ENCODE results near the gene ING5.

Gene ING5

DNA sequence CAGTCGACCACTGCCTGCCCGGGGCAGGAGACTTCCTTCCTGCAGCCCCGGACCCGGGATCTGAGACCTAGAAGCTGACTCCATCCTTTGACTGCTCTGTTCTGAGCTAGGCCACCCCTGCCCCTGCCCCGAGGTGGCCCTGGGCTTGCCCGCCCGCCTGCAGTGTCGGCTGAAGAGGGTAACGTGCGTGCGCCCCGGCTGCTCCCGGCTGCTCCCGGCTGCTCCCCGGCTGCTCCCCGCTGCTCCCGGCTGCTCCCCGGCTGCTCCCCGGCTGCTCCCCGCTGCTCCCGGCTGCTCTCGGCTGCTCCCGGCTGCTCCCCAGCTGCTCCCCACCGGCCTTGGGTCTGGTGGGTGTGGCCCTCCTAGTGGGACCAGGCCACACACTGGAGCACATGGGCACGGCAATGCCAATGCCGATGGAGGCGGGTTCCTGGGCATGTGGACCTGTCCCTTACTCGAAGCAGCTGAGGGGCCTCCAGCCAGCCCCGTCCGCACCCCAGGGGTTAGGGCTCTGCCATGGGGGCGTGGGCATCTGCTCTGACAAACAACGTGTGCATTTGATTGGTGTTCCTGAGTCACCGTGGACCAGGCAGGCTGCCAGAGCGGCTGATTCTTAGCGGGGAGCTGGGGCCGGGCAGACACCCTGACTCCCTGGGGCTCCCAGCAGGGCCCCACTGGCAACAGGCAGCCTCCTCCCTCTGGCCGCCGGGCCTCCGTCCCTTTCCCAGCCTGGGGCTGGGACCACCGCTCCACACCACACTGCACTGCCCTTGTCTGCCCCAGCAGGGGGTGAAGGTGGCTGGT lies 72.8 kb downstream of the ING5 start:
- no peak for DNase-seq (ENCODE audit: low read depth)
- TF ChIP-seq, protein P1, sequence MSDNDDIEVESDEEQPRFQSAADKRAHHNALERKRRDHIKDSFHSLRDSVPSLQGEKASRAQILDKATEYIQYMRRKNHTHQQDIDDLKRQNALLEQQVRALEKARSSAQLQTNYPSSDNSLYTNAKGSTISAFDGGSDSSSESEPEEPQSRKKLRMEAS (IDR thresholded peaks at IDR 0.05; ENCODE audit: low read depth, low read length): no peak
- TF ChIP-seq CTCF (IDR thresholded peaks at IDR 0.05; ENCODE audit: low read depth, low read length) (no peak), MYC (IDR thresholded peaks at IDR 0.05; ENCODE audit: low read depth, low read length) (no peak), POLR2A (IDR thresholded peaks at IDR 0.05; ENCODE audit: extremely low read depth, insufficient read length) (no peak)
- no peak overlapping the region for H3K4me3 ChIP-seq (ENCODE audit: low read depth, low read length)

GRCh38 chr2:241775223-241776177 lies 73.7 kb downstream of the ING5 start:
- H3K4me3 ChIP-seq (ENCODE audit: low read depth, low read length): no peak overlapping the region
- no peak for TF ChIP-seq POLR2A (IDR thresholded peaks at IDR 0.05; ENCODE audit: extremely low read depth, insufficient read length)
- TF ChIP-seq MYC (IDR thresholded peaks at IDR 0.05; ENCODE audit: low read depth, low read length): no peak
- no peak for TF ChIP-seq CTCF (IDR thresholded peaks at IDR 0.05; ENCODE audit: low read depth, low read length)
- TF ChIP-seq, protein P1 (IDR thresholded peaks at IDR 0.05; ENCODE audit: low read depth, low read length): no peak
- DNase-seq (ENCODE audit: low read depth): no peak

DNA sequence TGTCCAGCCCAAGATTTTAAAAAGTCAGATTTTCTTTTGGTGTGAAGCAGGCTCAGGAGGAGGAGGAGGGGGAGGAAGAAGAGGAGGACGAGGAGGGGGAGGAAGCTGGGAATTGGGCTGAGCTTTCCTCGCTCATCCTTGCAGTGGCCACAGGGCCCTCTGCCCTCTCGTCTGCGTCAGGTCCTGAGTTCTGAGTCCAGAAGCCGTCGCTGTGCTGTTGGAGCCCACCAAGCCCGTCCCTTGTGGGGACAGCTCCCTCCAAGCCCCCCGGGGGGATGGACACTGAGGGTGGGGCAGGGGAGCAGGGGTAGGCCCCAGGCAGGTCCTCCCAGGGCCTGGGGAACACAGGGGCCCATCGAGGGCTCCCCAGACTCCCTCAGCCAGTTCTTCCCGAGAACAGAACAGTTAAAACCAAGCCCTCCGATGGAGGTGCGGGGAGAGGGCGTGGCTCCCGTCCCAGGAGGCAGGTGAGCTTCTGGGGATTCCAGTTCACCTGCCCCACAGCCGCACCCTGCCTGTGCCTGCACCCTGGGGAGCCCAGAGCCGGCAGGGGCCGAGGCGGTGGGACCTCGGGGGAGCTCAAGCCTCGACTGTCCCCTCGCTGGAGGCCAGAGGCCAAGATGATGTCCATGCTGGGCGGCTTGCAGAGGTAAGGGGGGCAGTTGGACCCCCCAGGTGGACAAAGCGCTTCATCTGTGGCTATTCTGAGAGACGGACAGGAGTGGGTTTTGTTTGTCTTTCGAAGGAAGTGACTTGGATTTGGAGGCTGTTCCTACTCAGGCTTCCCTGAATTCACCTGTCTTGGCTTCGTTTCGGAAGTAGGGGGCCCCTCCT lies 74.7 kb downstream of the ING5 start, which contains the start of gene GAL3ST2:
GAL3ST2 (plus strand) TSS at position 487 of the 834 bp plus-strand sequence; CDS start at position 621, 134 bp downstream.
- TF ChIP-seq, protein P1 (IDR thresholded peaks at IDR 0.05; ENCODE audit: low read depth, low read length): no peak
- no peak for TF ChIP-seq CTCF (IDR thresholded peaks at IDR 0.05; ENCODE audit: low read depth, low read length)
- no peak for TF ChIP-seq MYC (IDR thresholded peaks at IDR 0.05; ENCODE audit: low read depth, low read length)
- TF ChIP-seq POLR2A (IDR thresholded peaks at IDR 0.05; ENCODE audit: extremely low read depth, insufficient read length): no peak
- no peak for DNase-seq (ENCODE audit: low read depth)
- no peak within 1 kb of the TSS for H3K4me3 ChIP-seq (ENCODE audit: low read depth, low read length)

GRCh38 chr2:241777170-241777685 lies 75.4 kb downstream of the ING5 start:
- H3K4me3 ChIP-seq (ENCODE audit: low read depth, low read length): no peak overlapping the region
- TF ChIP-seq POLR2A (IDR thresholded peaks at IDR 0.05; ENCODE audit: extremely low read depth, insufficient read length): no peak
- no peak for TF ChIP-seq CTCF (IDR thresholded peaks at IDR 0.05; ENCODE audit: low read depth, low read length)
- TF ChIP-seq, protein P1 (IDR thresholded peaks at IDR 0.05; ENCODE audit: low read depth, low read length): no peak
- TF ChIP-seq MYC (IDR thresholded peaks at IDR 0.05; ENCODE audit: low read depth, low read length): no peak
- no peak for DNase-seq (ENCODE audit: low read depth)

Measured in NB4 (cell line).